HepG2 (cell line): ENCODE results near the gene MTO1. TPM values are rescaled to one million over a fixed set of nuclear protein-coding genes. Genes with fewer than 3 reads are reported as not detected.

ENCODE experiments used
- ATAC-seq: fragments of 200-7000 bp; cut with Tn5 transposase; 3 replicates; pipeline ENCODE4 v1.9.1; 2020; ENCODE audit warnings: mild to moderate bottlenecking, moderate library complexity
- BruUV-seq: library from RNA; stranded (reverse); fragments of 400-500 nt; replicated peaks from 2 replicates; lab custom pipeline; 2021; lab: Mats Ljungman, UMichigan
- CTCF ChIA-PET: fragments of 300-600 bp; formaldehyde crosslinking; extraction: SDS; loops from one replicate; lab custom pipeline; 2021; ENCODE audit warnings: low total read pairs, inconsistent platforms, low intra/inter-chr PET ratio; lab: Yijun Ruan, JAX
- POLR2A ChIA-PET: fragments of 350-600 bp; sonication (Branson Sonifier 250); formaldehyde crosslinking; loops from one replicate; lab custom pipeline; 2020; ENCODE audit warnings: antibody characterized with exemption, inconsistent platforms; lab: Yijun Ruan, JAX
- DNase-seq: peaks from one replicate; pipeline ENCODE4 v3.0.0-alpha.2; 2015; ENCODE audit warnings: low spot score
- FAIRE-seq: peaks from 3 replicates; lab custom pipeline; 2011; peaks lifted over from hg19 to GRCh38; lab: Jason Lieb, UNC
- H2AFZ ChIP-seq: one replicate; pipeline ENCODE4 v1.6.1; 2011; ENCODE audit warnings: low read length, inconsistent platforms
- H3K27ac ChIP-seq: fragments of 300-600 bp; 3 replicates; pipeline ENCODE4 v1.8.0; 2011; ENCODE audit warnings: mixed run types, mild to moderate bottlenecking, mixed read lengths, low read length, inconsistent platforms; ENCODE audit not compliant: insufficient read depth; ENCODE audit errors: extremely low read length
- H3K27me3 ChIP-seq, 2 experiments: fragments of 200-600 bp in 1 of 2; 2 replicates in 1 of 2; 3 replicates in 1 of 2; pipeline versions ENCODE4 v1.6.0 to v1.8.0; 2011; ENCODE audit warnings: low read length in 2 of 2, mild to moderate bottlenecking in 2 of 2, moderate library complexity in 2 of 2, inconsistent platforms in 1 of 2; ENCODE audit not compliant: insufficient read depth in 2 of 2, control insufficient read depth in 1 of 2
- H3K36me3 ChIP-seq, 2 experiments: fragments of 200-600 bp in 1 of 2; replicated peaks in 1 of 2; 2 replicates in 1 of 2; 3 replicates in 1 of 2; pipeline versions ENCODE4 v1.5.1 to v1.8.0; 2011; ENCODE audit warnings: low read length in 2 of 2, inconsistent platforms in 1 of 2; ENCODE audit not compliant: insufficient read depth in 2 of 2, control insufficient read depth in 1 of 2
- H3K4me1 ChIP-seq: 2 replicates; pipeline ENCODE4 v1.5.1; 2012; ENCODE audit warnings: low read length, inconsistent platforms; ENCODE audit not compliant: insufficient read depth
- H3K4me2 ChIP-seq: 2 replicates; pipeline ENCODE4 v1.6.0; 2011; ENCODE audit warnings: low read depth, low read length, inconsistent platforms
- H3K4me3 ChIP-seq, 3 experiments: fragments of 200-600 bp in 1 of 3; sonication (generic), shearing (Covaris generic) in 1 of 3; replicated peaks in 1 of 3; 2 replicates each; pipeline ENCODE4 v1.5.1; 2011 to 2016; ENCODE audit warnings: low read length in 3 of 3, inconsistent platforms in 2 of 3, low read depth in 2 of 3, mild to moderate bottlenecking in 2 of 3, control low read depth in 1 of 3, mixed read lengths in 1 of 3; ENCODE audit not compliant: insufficient read depth in 1 of 3
- H3K79me2 ChIP-seq: one replicate; pipeline ENCODE4 v1.6.1; 2011; ENCODE audit warnings: low read length, inconsistent platforms; ENCODE audit not compliant: insufficient read depth
- H3K9ac ChIP-seq: 2 replicates; pipeline ENCODE4 v1.6.0; 2011; ENCODE audit warnings: mild to moderate bottlenecking, low read depth, low read length, inconsistent platforms; ENCODE audit not compliant: insufficient read depth
- H3K9me3 ChIP-seq: 2 replicates; pipeline ENCODE4 v1.5.1; 2012; ENCODE audit warnings: mild to moderate bottlenecking, low read length
- H4K20me1 ChIP-seq: 2 replicates; pipeline ENCODE4 v1.6.0; 2011; ENCODE audit warnings: inconsistent platforms, mild to moderate bottlenecking, low read length, moderate library complexity; ENCODE audit not compliant: insufficient read depth
- CEBPB ChIP-seq: IDR thresholded peaks from 2 replicates; pipeline ENCODE4 v1.6.1; 2011; ENCODE audit warnings: low read depth, low read length, improper control_type of control experiment, borderline replicate concordance
- CREM ChIP-seq, 2 experiments: sonication (generic) in 1 of 2; formaldehyde crosslinking in 1 of 2; IDR thresholded peaks; 2 replicates each; pipeline versions ENCODE4 v1.4.0 to v1.6.1; 2016 to 2020; ENCODE audit warnings: antibody characterized with exemption in 1 of 2, mild to moderate bottlenecking in 1 of 2, missing genetic modification reagents in 1 of 2
- EP300 ChIP-seq, 3 experiments: sonication (generic) in 1 of 3; formaldehyde crosslinking in 1 of 3; IDR thresholded peaks; 2 replicates each; pipeline versions ENCODE4 v1.5.1 to v1.6.1; 2011 to 2020; ENCODE audit warnings: low read depth in 2 of 3, low read length in 2 of 3, borderline replicate concordance in 1 of 3, improper control_type of control experiment in 1 of 3, mild to moderate bottlenecking in 1 of 3, missing genetic modification reagents in 1 of 3, moderate library complexity in 1 of 3
- GATAD2A ChIP-seq: IDR thresholded peaks from 2 replicates; pipeline ENCODE4 v1.6.1; 2016
- MBD4 ChIP-seq: IDR thresholded peaks from 2 replicates; pipeline ENCODE4 v1.6.1; 2012; ENCODE audit warnings: low read length, inconsistent platforms, borderline replicate concordance
- MED1 ChIP-seq: sonication (generic); formaldehyde crosslinking; IDR thresholded peaks from 2 replicates; pipeline ENCODE4 v1.4.0; 2020; ENCODE audit warnings: missing genetic modification reagents
- MIXL1 ChIP-seq: IDR thresholded peaks from 2 replicates; pipeline ENCODE4 v1.6.1; 2016
- PAX8 ChIP-seq: sonication (generic); formaldehyde crosslinking; IDR thresholded peaks from 2 replicates; pipeline ENCODE4 v1.8.0; 2022; ENCODE audit warnings: mild to moderate bottlenecking, missing genetic modification reagents, borderline replicate concordance
- RNF2 ChIP-seq: fragments of 450-650 bp; conservative IDR thresholded peaks from 2 replicates; pipeline ENCODE4 v1.6.1; 2016; ENCODE audit warnings: low read depth
- SOX5 ChIP-seq: IDR thresholded peaks from 2 replicates; pipeline ENCODE4 v1.6.1; 2016; ENCODE audit warnings: borderline replicate concordance
- U2AF2 ChIP-seq: fragments of 200-400 bp; formaldehyde crosslinking; IDR thresholded peaks from 2 replicates; pipeline ENCODE4 v1.6.1; 2017; ENCODE audit warnings: low read depth, mild to moderate bottlenecking, low read length
- ZNF451 ChIP-seq: sonication (generic); formaldehyde crosslinking; IDR thresholded peaks from 2 replicates; pipeline ENCODE4 v1.5.0; 2020; ENCODE audit warnings: mild to moderate bottlenecking, missing genetic modification reagents
- WGBS: methylation state at CpG from one replicate; pipeline ENCODE4 v1.1.6; 2017; ENCODE audit warnings: low lambda C conversion rate; 5-methylcytosine and 5-hydroxymethylcytosine counted together
- in situ Hi-C: cut with HindIII; loops from 2 replicates; pipeline ENCODE4 v1.10.0; 2017; ENCODE audit warnings: low pct_unique_long_range_greater_than_20kb; ENCODE audit not compliant: extremely low pct_ligation_motif_present
- intact Hi-C: fragments of 100-400 bp; cut with micrococcal nuclease; formaldehyde crosslinking; loops from one replicate; pipeline ENCODE4 v1.10.0; 2022; ENCODE audit not compliant: unreplicated experiment
- polyA plus RNA-seq, 8 experiments: library from polyadenylated mRNA; depleted of rRNA in 3 of 8; stranded (reverse) in 7 of 8; unstranded in 1 of 8; fragments of >200 nt; fragmentation: Illumina TruSeq in 4 of 8; extraction: Trizol in 4 of 8; gene quantifications; 2 replicates each; pipeline versions ENCODE4 v1.2.1 to v1.2.3, GENCODE V29; 2011 to 2016; ENCODE audit warnings: low read depth in 4 of 8, missing spikeins in 1 of 8, mixed read lengths in 1 of 8; ENCODE audit not compliant: insufficient read depth in 1 of 8
- total RNA-seq, 5 experiments: library from RNA; depleted of rRNA; stranded (reverse); fragments of >200 nt; fragmentation: Illumina TruSeq; extraction: Trizol; gene quantifications; 2 replicates each; pipeline ENCODE4 v1.2.3, GENCODE V29; 2016; ENCODE audit warnings: low read depth in 1 of 5
- TF ChIP-seq, protein P1 (sequence below): sonication (generic); formaldehyde crosslinking; IDR thresholded peaks from 2 replicates; pipeline ENCODE4 v1.4.0; 2020; ENCODE audit warnings: missing genetic modification reagents; ENCODE audit errors: not compliant biosample characterization
- TF ChIP-seq, protein P2 (sequence below): sonication (generic); formaldehyde crosslinking; IDR thresholded peaks from 2 replicates; pipeline ENCODE4 v1.4.0; 2020; ENCODE audit warnings: missing genetic modification reagents
- TF ChIP-seq, protein P3 (sequence below): sonication (generic); formaldehyde crosslinking; IDR thresholded peaks from 2 replicates; pipeline ENCODE4 v1.5.1; 2020; ENCODE audit warnings: missing genetic modification reagents, mild to moderate bottlenecking, borderline replicate concordance

MTO1 gene
- total and polyA plus RNA-seq, 2 of the 13 experiments (the other 11 are each of a cell fraction or from before 2014, with no cell fraction given) = 21.1 to 45.3 TPM

DNA sequence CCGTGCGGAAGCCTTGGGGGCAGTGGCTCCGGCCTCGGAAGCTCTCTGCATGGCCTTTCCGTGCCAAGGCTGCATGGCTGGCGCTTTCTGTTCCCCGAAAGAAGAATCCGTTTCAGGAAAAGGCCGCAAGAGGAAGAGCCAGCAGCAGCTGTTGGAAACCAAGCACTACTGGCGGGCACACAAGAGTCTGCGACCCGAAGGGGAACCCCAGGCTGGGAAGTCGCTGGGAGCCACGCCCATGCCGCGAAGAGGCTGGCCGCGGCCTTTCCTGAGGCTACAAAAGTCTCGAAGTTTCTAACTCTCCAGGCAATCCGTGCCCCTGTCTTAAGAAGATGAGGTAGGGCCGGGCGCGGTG is 9.5 kb upstream of the MTO1 start, which contains the start of gene CGAS:
Gene CGAS (minus strand): TSS at position 191 of the 355 bp plus-strand sequence. CDS start 116 bp downstream, at position 75.
- Histone ChIP-seq H4K20me1 (no peaks in the 10 kb centered on the region), H3K9ac (no peak within 1 kb of the TSS), H3K9me3 (no peaks in the 10 kb centered on the region), H3K79me2 (no peaks in the 10 kb centered on the region), H3K36me3 (no peaks in the 10 kb centered on the region), H3K4me1 (peaks cover 14% of the 10 kb centered on the region), H3K27ac (no peak within 1 kb of the TSS), H2AFZ (no peak within 1 kb of the TSS), H3K4me3 (no peak within 1 kb of the TSS), H3K27me3 (no peaks in the 10 kb centered on the region), H3K4me2 (no peak within 1 kb of the TSS)
- no peak for DNase-seq
- intact Hi-C loops = no loop called here
- no TSS peak for BruUV-seq
- no peak for FAIRE-seq
- TF ChIP-seq, protein P1, sequence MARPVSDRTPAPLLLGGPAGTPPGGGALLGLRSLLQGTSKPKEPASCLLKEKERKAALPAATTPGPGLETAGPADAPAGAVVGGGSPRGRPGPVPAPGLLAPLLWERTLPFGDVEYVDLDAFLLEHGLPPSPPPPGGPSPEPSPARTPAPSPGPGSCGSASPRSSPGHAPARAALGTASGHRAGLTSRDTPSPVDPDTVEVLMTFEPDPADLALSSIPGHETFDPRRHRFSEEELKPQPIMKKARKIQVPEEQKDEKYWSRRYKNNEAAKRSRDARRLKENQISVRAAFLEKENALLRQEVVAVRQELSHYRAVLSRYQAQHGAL = no peak
- TF ChIP-seq, protein P2, sequence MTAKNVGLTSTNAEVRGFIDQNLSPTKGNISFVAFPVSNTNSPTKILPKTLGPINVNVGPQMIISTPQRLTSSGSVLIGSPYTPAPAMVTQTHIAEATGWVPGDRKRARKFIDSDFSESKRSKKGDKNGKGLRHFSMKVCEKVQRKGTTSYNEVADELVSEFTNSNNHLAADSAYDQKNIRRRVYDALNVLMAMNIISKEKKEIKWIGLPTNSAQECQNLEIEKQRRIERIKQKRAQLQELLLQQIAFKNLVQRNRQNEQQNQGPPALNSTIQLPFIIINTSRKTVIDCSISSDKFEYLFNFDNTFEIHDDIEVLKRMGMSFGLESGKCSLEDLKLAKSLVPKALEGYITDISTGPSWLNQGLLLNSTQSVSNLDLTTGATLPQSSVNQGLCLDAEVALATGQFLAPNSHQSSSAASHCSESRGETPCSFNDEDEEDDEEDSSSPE (CRISPR knock-in tag) = no peak
- TF ChIP-seq SOX5 (CRISPR knock-in tag) = no peak
- 93% methylated on average over 20 of the region's 23 CpGs for WGBS
- CTCF ChIA-PET = no interaction called here
- POLR2A ChIA-PET = interaction anchor here (1.2 kb wide), 1 partner anchor 9 kb away, joined by 3 read pairs; the partner anchor contains the start of gene MTO1
- in situ Hi-C loops = no loop called here
- no peak for ATAC-seq

DNA sequence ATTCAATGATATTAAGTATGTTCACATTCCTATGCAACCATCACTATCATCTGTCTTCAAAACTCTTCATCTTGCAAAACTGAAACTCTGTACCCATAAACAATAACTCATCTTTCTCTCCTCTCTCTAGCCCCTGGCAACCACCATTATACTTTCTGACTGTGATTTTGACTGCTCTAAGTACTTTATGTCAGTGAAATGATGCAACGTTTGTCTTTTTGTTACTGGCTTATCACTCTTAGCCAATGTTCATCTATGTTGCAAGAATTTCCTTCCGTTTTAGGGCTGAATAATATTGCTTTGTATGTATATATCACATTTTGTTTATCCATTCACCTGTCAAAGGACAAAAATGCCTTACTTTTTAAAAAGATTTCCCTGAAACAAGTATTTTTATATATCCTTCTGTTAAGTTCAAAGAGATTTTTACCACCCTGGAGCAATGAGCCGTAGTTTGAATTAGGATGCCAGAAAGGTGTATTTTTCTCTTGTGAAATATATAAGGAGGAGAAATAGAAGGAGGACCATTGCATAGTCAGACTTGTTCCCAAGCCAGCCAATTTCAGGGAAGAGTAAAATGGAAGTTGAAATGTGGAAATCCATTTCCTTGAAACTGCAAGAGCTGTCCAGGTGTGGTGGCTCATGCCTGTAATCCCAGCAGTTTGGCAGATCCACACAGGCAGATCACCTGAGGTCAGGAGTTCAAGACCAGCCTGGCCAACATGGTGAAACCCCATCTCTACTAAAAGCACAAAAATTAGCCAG is 5.5 kb upstream of the MTO1 start:
- POLR2A ChIA-PET = no interaction called here
- H2AFZ ChIP-seq = no peak overlapping the region
- no peak overlapping the region for H3K27ac ChIP-seq
- no peak overlapping the region; the same call in 1 of the 2 replicates for H3K4me2 ChIP-seq
- H3K36me3 ChIP-seq = no peaks in the 10 kb centered on the region
- CTCF ChIA-PET = no interaction called here
- 2% methylated on average over 3 of the region's 3 CpGs for WGBS
- peak; percentile 50 for DNase-seq
- no peak overlapping the region for H3K9ac ChIP-seq
- FAIRE-seq = peak; percentile 72
- no peak overlapping the region for H3K4me3 ChIP-seq
- H3K27me3 ChIP-seq = no peaks in the 10 kb centered on the region
- in situ Hi-C loops = no loop called here
- intact Hi-C loops = no loop called here
- no peaks in the 10 kb centered on the region for H4K20me1 ChIP-seq
- no peaks in the 10 kb centered on the region for H3K9me3 ChIP-seq
- H3K4me1 ChIP-seq = peaks cover 24% of the 10 kb centered on the region
- H3K79me2 ChIP-seq = no peaks in the 10 kb centered on the region
- ATAC-seq = peak; percentile 69
- BruUV-seq = no TSS peak
- peak; percentile 95 for TF ChIP-seq CEBPB
- TF ChIP-seq, protein P3, sequence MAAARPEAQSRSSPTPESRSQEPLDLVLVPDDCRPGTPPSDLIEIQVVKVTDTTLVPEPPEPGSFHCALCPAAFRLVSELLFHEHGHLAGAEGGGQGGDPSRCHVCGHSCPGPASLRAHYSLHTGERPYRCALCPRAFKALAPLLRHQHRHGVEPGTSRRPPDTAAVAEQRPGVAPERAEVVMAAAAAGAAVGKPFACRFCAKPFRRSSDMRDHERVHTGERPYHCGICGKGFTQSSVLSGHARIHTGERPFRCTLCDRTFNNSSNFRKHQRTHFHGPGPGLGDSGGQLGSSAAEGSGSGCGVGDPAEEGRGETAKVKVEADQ (CRISPR knock-in tag) = no peak
- no peak for TF ChIP-seq PAX8 (CRISPR knock-in tag)
- 0 out of 4 replicates have a peak, but pooled peaks of 1 of the 2 experiments have one; percentile 29 for TF ChIP-seq EP300 (IDR thresholded peaks at IDR 0.05; ENCODE audit: low read depth in 2 of 2, low read length in 2 of 2)
- TF ChIP-seq EP300 (CRISPR knock-in tag; IDR thresholded peaks at IDR 0.05; ENCODE audit: borderline replicate concordance) = no peak
- TF ChIP-seq CREM (IDR thresholded peaks at IDR 0.05) = 0 out of 2 replicates have a peak, but pooled peaks have one; percentile 6
- TF ChIP-seq CREM (CRISPR knock-in tag; IDR thresholded peaks at IDR 0.05) = no peak
- TF ChIP-seq ZNF451 (CRISPR knock-in tag) = no peak
- no peak for TF ChIP-seq MIXL1 (CRISPR knock-in tag)
- no peak for TF ChIP-seq RNF2
- TF ChIP-seq MBD4 = no peak
- TF ChIP-seq U2AF2 = no peak
- TF ChIP-seq MED1 (CRISPR knock-in tag) = no peak
- peak; percentile 65 for TF ChIP-seq GATAD2A (CRISPR knock-in tag)
